ENCODE results near the gene DCBLD2.

DNA sequence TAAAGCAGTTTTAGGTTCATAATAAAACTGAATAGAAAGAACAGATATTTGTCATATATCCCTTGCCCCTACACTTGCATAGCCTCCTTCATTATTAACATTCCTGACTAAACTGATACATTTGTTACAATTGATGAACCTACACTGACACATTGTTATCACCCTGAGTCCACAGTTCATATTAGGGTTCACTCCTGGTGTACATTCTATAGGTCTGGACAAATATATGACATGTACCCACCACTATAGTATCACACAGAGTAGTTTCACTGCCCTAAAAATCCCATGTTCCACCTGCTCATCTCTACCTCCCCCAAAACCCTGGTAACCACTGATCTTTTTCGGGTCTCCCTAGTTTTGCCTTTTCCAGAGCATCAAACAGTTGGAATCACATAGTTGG, 13.8 kb downstream of the DCBLD2 start:
- TF ChIP-seq EZH2 (IDR thresholded peaks at IDR 0.05; ENCODE audit: low read depth) = no peak
- TF ChIP-seq, protein P1, sequence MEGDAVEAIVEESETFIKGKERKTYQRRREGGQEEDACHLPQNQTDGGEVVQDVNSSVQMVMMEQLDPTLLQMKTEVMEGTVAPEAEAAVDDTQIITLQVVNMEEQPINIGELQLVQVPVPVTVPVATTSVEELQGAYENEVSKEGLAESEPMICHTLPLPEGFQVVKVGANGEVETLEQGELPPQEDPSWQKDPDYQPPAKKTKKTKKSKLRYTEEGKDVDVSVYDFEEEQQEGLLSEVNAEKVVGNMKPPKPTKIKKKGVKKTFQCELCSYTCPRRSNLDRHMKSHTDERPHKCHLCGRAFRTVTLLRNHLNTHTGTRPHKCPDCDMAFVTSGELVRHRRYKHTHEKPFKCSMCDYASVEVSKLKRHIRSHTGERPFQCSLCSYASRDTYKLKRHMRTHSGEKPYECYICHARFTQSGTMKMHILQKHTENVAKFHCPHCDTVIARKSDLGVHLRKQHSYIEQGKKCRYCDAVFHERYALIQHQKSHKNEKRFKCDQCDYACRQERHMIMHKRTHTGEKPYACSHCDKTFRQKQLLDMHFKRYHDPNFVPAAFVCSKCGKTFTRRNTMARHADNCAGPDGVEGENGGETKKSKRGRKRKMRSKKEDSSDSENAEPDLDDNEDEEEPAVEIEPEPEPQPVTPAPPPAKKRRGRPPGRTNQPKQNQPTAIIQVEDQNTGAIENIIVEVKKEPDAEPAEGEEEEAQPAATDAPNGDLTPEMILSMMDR (conservative IDR thresholded peaks at IDR 0.05) = no peak
